Calu3 (cell line): ENCODE measurements around the gene TMEM238. TPM values are rescaled to one million over a fixed set of nuclear protein-coding genes. Genes with fewer than 3 reads are reported as not detected.

Experiments used
- BruUV-seq: library from RNA; stranded (reverse); fragments of 400-500 nt; replicated peaks from 2 replicates; lab custom pipeline; 2021; lab: Mats Ljungman, UMichigan
- CTCF ChIA-PET: fragments of 300-600 bp; sonication (Branson Sonifier 250); formaldehyde crosslinking; loops from one replicate; lab custom pipeline; 2022; ENCODE audit warnings: antibody characterized with exemption; lab: Charles Lee
- DNase-seq: peaks from one replicate; pipeline ENCODE4 v3.0.0; 2022
- H3K27ac Mint-ChIP-seq: one replicate; pipeline ENCODE4 v1.8.0; 2022; ENCODE audit warnings: mixed read lengths; ENCODE audit not compliant: unreplicated experiment
- H3K27me3 Mint-ChIP-seq: one replicate; pipeline ENCODE4 v1.8.0; 2022; ENCODE audit warnings: mixed read lengths; ENCODE audit not compliant: unreplicated experiment
- H3K36me3 Mint-ChIP-seq: one replicate; pipeline ENCODE4 v1.8.0; 2022; ENCODE audit warnings: mild to moderate bottlenecking, moderate library complexity, mixed read lengths; ENCODE audit not compliant: insufficient read depth, unreplicated experiment
- H3K4me1 Mint-ChIP-seq: one replicate; pipeline ENCODE4 v1.8.0; 2022; ENCODE audit warnings: mild to moderate bottlenecking, low read depth, mixed read lengths; ENCODE audit not compliant: unreplicated experiment
- H3K4me3 Mint-ChIP-seq: one replicate; pipeline ENCODE4 v1.8.0; 2022; ENCODE audit warnings: mild to moderate bottlenecking, low read depth, moderate library complexity, mixed read lengths; ENCODE audit not compliant: unreplicated experiment
- H3K9me3 Mint-ChIP-seq: one replicate; pipeline ENCODE4 v1.8.0; 2022; ENCODE audit warnings: low read depth, mixed read lengths; ENCODE audit not compliant: unreplicated experiment
- intact Hi-C: fragments of 100-400 bp; cut with micrococcal nuclease; formaldehyde crosslinking; loops from one replicate; pipeline ENCODE4 v1.10.0; 2022; ENCODE audit not compliant: unreplicated experiment
- total RNA-seq: library from RNA; stranded (reverse); gene quantifications from 2 replicates; pipeline ENCODE4 v1.2.3, GENCODE V29; 2022
- TF ChIP-seq, protein P1 (sequence below): fragments of 200-600 bp; IDR thresholded peaks from one replicate; pipeline ENCODE4 v1.8.0; 2022; ENCODE audit warnings: antibody characterized with exemption; ENCODE audit not compliant: unreplicated experiment

Gene TMEM238
- total RNA-seq, 1 experiment from 2014 or later, result 38.8 TPM

DNA sequence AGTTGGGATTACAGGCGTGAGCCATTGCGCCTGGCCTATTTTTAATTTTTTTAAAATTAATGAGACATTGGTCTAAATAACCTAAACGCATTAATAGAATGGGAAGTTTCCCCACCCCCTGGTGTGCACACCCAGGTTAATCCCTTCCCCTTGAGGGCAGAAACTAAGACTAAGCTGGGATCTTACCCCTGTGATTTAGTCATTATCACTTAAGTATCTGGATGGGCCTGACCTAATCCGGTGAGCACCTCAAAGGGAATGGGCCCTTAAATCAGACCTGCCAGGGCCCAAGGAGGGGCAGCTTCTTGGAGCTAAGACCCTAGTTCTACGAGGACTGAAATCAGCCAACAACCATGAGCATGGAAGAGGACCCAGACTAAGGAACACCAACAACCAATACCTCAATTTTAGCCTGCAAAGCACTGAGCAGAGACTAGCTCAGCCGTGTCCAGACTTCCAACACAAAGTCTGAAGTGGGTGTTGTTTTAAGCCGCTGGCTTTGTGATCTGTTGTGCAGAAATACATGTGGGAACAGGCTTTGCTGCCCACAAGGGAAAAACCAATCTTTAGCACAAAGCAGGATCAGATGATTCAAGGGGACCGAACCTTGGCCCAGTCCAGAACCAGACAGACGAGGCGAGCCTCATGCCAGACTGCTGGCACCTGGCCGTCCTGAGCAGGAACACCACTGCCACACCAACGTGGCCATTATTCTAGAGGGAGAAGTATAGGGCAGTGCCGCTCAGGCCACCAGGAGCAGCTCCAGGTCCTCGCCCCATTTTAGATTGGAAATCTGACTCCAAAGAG, 16.4 kb upstream of the TMEM238 start:
- no peaks in the 10 kb centered on the region for H3K9me3 Mint-ChIP-seq
- BruUV-seq, result no TSS peak
- peaks cover 68% of the 10 kb centered on the region for H3K36me3 Mint-ChIP-seq
- CTCF ChIA-PET, result no interaction called here
- intact Hi-C loops, result no loop called here
- no peak overlapping the region for H3K4me3 Mint-ChIP-seq
- no peak for DNase-seq
- TF ChIP-seq, protein P1, sequence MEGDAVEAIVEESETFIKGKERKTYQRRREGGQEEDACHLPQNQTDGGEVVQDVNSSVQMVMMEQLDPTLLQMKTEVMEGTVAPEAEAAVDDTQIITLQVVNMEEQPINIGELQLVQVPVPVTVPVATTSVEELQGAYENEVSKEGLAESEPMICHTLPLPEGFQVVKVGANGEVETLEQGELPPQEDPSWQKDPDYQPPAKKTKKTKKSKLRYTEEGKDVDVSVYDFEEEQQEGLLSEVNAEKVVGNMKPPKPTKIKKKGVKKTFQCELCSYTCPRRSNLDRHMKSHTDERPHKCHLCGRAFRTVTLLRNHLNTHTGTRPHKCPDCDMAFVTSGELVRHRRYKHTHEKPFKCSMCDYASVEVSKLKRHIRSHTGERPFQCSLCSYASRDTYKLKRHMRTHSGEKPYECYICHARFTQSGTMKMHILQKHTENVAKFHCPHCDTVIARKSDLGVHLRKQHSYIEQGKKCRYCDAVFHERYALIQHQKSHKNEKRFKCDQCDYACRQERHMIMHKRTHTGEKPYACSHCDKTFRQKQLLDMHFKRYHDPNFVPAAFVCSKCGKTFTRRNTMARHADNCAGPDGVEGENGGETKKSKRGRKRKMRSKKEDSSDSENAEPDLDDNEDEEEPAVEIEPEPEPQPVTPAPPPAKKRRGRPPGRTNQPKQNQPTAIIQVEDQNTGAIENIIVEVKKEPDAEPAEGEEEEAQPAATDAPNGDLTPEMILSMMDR, result no peak
- H3K27ac Mint-ChIP-seq, result no peak overlapping the region
- peaks cover 3% of the 10 kb centered on the region for H3K4me1 Mint-ChIP-seq
- H3K27me3 Mint-ChIP-seq, result no peaks in the 10 kb centered on the region

DNA sequence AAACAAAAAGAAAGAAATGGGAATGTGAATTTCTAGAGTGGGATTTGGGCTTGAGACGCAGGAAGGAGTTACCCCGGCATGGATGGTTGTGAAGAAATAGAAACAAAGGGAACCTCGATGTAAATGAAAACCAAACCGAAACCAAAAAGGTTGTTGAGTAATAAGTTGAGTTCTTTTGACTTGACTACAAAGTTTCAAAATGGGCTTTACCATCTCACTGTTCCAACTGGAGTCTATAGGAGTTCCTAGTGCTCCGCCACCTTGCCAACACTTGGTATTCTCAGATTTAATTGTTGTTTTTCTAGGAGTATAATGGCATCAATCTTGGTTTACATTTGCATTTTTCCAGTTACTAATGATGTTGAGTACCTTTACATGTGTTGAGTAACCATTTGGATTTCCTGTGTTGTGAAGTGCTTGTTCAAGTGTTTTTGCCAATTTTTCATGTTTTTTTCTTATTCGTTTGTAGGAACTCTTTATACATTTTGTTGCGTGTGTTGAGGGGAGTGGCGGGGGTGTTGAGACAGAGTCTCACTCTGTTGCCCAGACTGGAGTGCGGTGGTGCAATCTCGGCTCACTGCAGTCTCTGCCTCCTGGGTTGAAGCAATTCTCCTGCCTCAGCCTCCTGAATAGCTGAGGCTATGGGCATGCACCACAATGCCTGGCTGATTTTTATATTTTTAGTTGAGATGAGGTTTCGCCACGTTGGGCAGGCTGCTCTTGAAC, 14.3 kb upstream of the TMEM238 start:
- intact Hi-C loops, result no loop called here
- no peak for DNase-seq
- Mint-ChIP-seq H3K36me3 (peaks cover 55% of the 10 kb centered on the region), H3K9me3 (no peaks in the 10 kb centered on the region), H3K4me1 (no peaks in the 10 kb centered on the region), H3K27ac (peak overlapping the region; percentile 68), H3K4me3 (no peak overlapping the region), H3K27me3 (no peaks in the 10 kb centered on the region)
- CTCF ChIA-PET, result no interaction called here
- BruUV-seq, result no TSS peak
- TF ChIP-seq, protein P1, result no peak

DNA sequence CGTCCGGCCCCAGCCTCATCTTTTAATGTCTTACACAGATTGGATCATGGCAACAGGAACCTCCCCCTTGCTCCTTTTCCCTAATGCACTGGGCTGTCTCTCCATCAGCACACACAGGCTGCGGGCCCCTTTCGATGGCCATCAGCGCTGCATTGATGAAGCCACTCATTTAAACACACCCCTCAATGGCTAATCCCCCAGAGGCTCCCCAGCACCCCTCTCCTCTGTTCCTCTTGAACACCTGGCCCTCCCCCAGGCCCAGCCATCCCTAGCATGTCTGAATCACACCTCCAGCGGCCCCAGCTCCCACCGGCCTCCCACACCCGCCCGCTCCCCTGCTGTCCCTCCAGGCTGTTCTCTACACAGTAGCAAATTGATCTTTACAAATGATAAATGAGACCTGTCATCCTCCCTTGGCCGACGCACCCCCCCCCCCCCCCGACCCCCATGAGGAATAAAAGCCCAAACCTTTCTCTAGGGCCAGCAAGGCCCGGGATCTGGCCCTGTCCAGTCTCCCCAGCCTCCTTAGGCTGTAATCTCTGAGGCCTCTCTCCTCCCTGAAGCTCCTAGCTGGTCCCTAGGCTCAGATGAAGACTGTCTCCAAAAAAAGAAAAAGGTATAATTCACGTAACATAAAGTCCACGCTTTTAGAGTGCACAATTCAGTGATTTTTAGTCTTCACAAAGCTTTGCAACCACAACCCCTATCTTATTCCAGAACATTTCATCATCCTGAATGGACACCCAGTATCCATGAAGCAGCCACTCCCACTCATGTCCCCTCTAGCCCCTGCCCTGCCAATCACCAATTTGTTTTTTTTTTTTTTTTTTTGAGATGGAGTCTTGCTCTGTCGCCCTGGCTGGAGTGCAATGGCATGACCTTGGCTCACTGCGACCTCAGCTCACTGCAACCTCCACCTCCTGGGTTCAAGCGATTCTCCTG, 9.0 kb upstream of the TMEM238 start:
- Mint-ChIP-seq H3K36me3 (peaks cover 61% of the 10 kb centered on the region), H3K27ac (peak overlapping the region; percentile 43), H3K4me3 (no peak overlapping the region), H3K9me3 (no peaks in the 10 kb centered on the region), H3K4me1 (peaks cover 17% of the 10 kb centered on the region), H3K27me3 (no peaks in the 10 kb centered on the region)
- DNase-seq, result no peak
- CTCF ChIA-PET, result interaction anchor here (0.7 kb wide), 1 partner anchor 13 kb away, joined by 6 read pairs; no protein-coding TSS in a partner anchor
- no TSS peak for BruUV-seq
- intact Hi-C loops, result no loop called here
- TF ChIP-seq, protein P1, result no peak
